ENCODE measurements around the gene LRRC70.

The LRRC70 gene

GRCh38 chr5:62603934-62604333 lies 25.3 kb downstream of the LRRC70 start:
- H3K4me1 ChIP-seq (ENCODE audit: control insufficient read depth in 1 of 2, insufficient read depth in 1 of 2, low read depth in 1 of 2, low read length in 1 of 2): no peaks in the 10 kb centered on the region
- no peaks in the 10 kb centered on the region for H3K36me3 ChIP-seq
- H3K27ac ChIP-seq: no peak overlapping the region
- no peak overlapping the region for H3K4me3 ChIP-seq (ENCODE audit: low read depth in 1 of 2, low read length in 1 of 2)
- TF ChIP-seq, protein P1, sequence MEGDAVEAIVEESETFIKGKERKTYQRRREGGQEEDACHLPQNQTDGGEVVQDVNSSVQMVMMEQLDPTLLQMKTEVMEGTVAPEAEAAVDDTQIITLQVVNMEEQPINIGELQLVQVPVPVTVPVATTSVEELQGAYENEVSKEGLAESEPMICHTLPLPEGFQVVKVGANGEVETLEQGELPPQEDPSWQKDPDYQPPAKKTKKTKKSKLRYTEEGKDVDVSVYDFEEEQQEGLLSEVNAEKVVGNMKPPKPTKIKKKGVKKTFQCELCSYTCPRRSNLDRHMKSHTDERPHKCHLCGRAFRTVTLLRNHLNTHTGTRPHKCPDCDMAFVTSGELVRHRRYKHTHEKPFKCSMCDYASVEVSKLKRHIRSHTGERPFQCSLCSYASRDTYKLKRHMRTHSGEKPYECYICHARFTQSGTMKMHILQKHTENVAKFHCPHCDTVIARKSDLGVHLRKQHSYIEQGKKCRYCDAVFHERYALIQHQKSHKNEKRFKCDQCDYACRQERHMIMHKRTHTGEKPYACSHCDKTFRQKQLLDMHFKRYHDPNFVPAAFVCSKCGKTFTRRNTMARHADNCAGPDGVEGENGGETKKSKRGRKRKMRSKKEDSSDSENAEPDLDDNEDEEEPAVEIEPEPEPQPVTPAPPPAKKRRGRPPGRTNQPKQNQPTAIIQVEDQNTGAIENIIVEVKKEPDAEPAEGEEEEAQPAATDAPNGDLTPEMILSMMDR (IDR thresholded peaks at IDR 0.05): no peak
- no peaks in the 10 kb centered on the region for H3K9me3 ChIP-seq
- no peaks in the 10 kb centered on the region for H3K27me3 ChIP-seq

DNA sequence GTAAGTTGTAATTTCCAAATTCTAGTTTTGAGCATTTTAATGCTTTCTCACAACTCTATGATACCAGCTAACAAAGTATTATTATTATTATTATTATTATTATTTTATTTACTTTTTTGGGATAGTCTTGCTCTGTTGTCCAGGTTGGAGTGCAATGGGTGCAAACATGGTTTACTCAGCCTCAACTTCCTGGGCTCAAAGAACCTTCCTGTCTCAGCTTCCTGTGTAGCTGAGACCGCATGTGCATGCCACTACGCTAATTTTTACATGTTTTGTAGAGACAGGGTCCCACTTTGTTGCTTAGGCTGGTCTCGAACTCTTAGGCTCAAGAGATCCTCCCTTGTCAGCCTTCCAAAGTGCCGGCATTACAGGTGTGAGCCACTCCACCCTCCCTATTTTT lies 27.0 kb downstream of the LRRC70 start:
- Histone ChIP-seq H3K36me3 (no peaks in the 10 kb centered on the region), H3K4me3 (ENCODE audit: low read depth in 1 of 2, low read length in 1 of 2) (no peak overlapping the region), H3K9me3 (no peaks in the 10 kb centered on the region), H3K4me1 (ENCODE audit: control insufficient read depth in 1 of 2, insufficient read depth in 1 of 2, low read depth in 1 of 2, low read length in 1 of 2) (no peaks in the 10 kb centered on the region), H3K27ac (no peak overlapping the region), H3K27me3 (no peaks in the 10 kb centered on the region)
- TF ChIP-seq, protein P1 (IDR thresholded peaks at IDR 0.05): no peak

GRCh38 chr5:62606878-62607277 lies 28.3 kb downstream of the LRRC70 start:
- TF ChIP-seq, protein P1 (IDR thresholded peaks at IDR 0.05): no peak
- no peak overlapping the region for H3K4me3 ChIP-seq (ENCODE audit: low read depth in 1 of 2, low read length in 1 of 2)
- no peaks in the 10 kb centered on the region for H3K9me3 ChIP-seq
- H3K4me1 ChIP-seq (ENCODE audit: control insufficient read depth in 1 of 2, insufficient read depth in 1 of 2, low read depth in 1 of 2, low read length in 1 of 2): no peaks in the 10 kb centered on the region
- H3K36me3 ChIP-seq: no peaks in the 10 kb centered on the region
- no peaks in the 10 kb centered on the region for H3K27me3 ChIP-seq
- H3K27ac ChIP-seq: no peak overlapping the region

- Histone ChIP-seq H3K9me3 (no peaks in the 10 kb centered on the region), H3K36me3 (no peaks in the 10 kb centered on the region), H3K4me3 (ENCODE audit: low read depth in 1 of 2, low read length in 1 of 2) (no peak overlapping the region), H3K27me3 (no peaks in the 10 kb centered on the region), H3K4me1 (ENCODE audit: control insufficient read depth in 1 of 2, insufficient read depth in 1 of 2, low read depth in 1 of 2, low read length in 1 of 2) (no peaks in the 10 kb centered on the region), H3K27ac (no peak overlapping the region)
- TF ChIP-seq, protein P1 (IDR thresholded peaks at IDR 0.05): no peak
Observed at GRCh38 chr5:62607615-62608014, 29.0 kb downstream of the LRRC70 start.

- Histone ChIP-seq H3K4me1 (ENCODE audit: control insufficient read depth in 1 of 2, insufficient read depth in 1 of 2, low read depth in 1 of 2, low read length in 1 of 2) (no peaks in the 10 kb centered on the region), H3K9me3 (no peaks in the 10 kb centered on the region), H3K27ac (no peak overlapping the region), H3K36me3 (no peaks in the 10 kb centered on the region), H3K27me3 (no peaks in the 10 kb centered on the region), H3K4me3 (ENCODE audit: low read depth in 1 of 2, low read length in 1 of 2) (no peak overlapping the region)
- TF ChIP-seq, protein P1 (IDR thresholded peaks at IDR 0.05): no peak
Observed at GRCh38 chr5:62608529-62609511, 30.2 kb downstream of the LRRC70 start.

Measured in neutrophil (primary cell).